Liver (tissue), 9 donors: ENCODE measurements around the gene FYB2. TPM values are rescaled to one million over a fixed set of nuclear protein-coding genes. Genes with fewer than 3 reads are reported as not detected.

Experiments used
- DNase-seq: peaks from one replicate; pipeline ENCODE4 v3.0.0-alpha.2; 2017; ENCODE audit warnings: low spot score
- H3K27ac ChIP-seq, 2 donors: one replicate each; pipeline ENCODE4 v1.7.0; 2013; ENCODE audit warnings: inconsistent platforms in 2 of 2, low read length in 2 of 2, control low read depth in 1 of 2, low read depth in 1 of 2, mild to moderate bottlenecking in 1 of 2
- H3K27me3 ChIP-seq, 4 donors: one replicate each; pipeline versions ENCODE4 v1.6.1 to v1.7.0; 2013; ENCODE audit warnings: low read length in 3 of 4, inconsistent platforms in 1 of 4, mild to moderate bottlenecking in 1 of 4, moderate library complexity in 1 of 4; ENCODE audit not compliant: control insufficient read depth in 4 of 4, insufficient read depth in 4 of 4
- H3K36me3 ChIP-seq, 4 donors: one replicate each; pipeline versions ENCODE4 v1.6.1 to v1.7.0; 2013; ENCODE audit warnings: low read length in 3 of 4, mild to moderate bottlenecking in 3 of 4, low read depth in 1 of 4, moderate library complexity in 1 of 4; ENCODE audit not compliant: control insufficient read depth in 4 of 4, insufficient read depth in 3 of 4
- H3K4me1 ChIP-seq, 4 donors: one replicate each; pipeline versions ENCODE4 v1.6.1 to v1.7.0; 2013; ENCODE audit warnings: low read length in 3 of 4, mild to moderate bottlenecking in 3 of 4, moderate library complexity in 1 of 4; ENCODE audit not compliant: control insufficient read depth in 4 of 4, insufficient read depth in 4 of 4
- H3K4me3 ChIP-seq, 3 donors: one replicate each; pipeline versions ENCODE4 v1.6.1 to v1.7.0; 2013; ENCODE audit warnings: low read length in 3 of 3, control low read depth in 1 of 3, low read depth in 1 of 3, mild to moderate bottlenecking in 1 of 3
- H3K9ac ChIP-seq, 2 donors: one replicate each; pipeline ENCODE4 v1.7.0; 2013; ENCODE audit warnings: low read length in 2 of 2, mild to moderate bottlenecking in 2 of 2, moderate library complexity in 2 of 2, control low read depth in 1 of 2, low read depth in 1 of 2
- H3K9me3 ChIP-seq, 4 donors: one replicate each; pipeline versions ENCODE4 v1.6.1 to v1.7.0; 2013; ENCODE audit warnings: low read length in 3 of 4; ENCODE audit not compliant: control insufficient read depth in 4 of 4
- ATF3 ChIP-seq: IDR thresholded peaks from 2 replicates; pipeline ENCODE4 v1.6.1; 2016; ENCODE audit warnings: antibody characterized with exemption
- CTCF ChIP-seq: fragments of 150-350 bp; IDR thresholded peaks from 2 replicates; pipeline ENCODE4 v1.5.1; 2017; ENCODE audit warnings: improper control_type of control experiment, low read depth, low read length; ENCODE audit not compliant: missing input control
- EGR1 ChIP-seq, 2 donors: IDR thresholded peaks; 2 replicates each; pipeline ENCODE4 v1.6.1; 2016 to 2018; ENCODE audit warnings: antibody characterized with exemption in 2 of 2, low read depth in 2 of 2
- FOXA1 ChIP-seq: IDR thresholded peaks from 2 replicates; pipeline ENCODE4 v1.6.1; 2016; ENCODE audit warnings: antibody characterized with exemption
- FOXA2 ChIP-seq: IDR thresholded peaks from 2 replicates; pipeline ENCODE4 v1.6.1; 2016; ENCODE audit warnings: antibody characterized with exemption
- GABPA ChIP-seq, 2 donors: IDR thresholded peaks in 1 of 2; conservative IDR thresholded peaks in 1 of 2; 2 replicates each; pipeline ENCODE4 v1.6.1; 2016; ENCODE audit warnings: antibody characterized with exemption in 2 of 2, mild to moderate bottlenecking in 1 of 2, moderate library complexity in 1 of 2
- HNF4A ChIP-seq, 2 donors: conservative IDR thresholded peaks; 2 replicates each; pipeline ENCODE4 v1.6.1; 2016; ENCODE audit warnings: antibody characterized with exemption in 2 of 2, mild to moderate bottlenecking in 2 of 2
- HNF4G ChIP-seq: IDR thresholded peaks from 2 replicates; pipeline ENCODE4 v1.6.1; 2016; ENCODE audit warnings: antibody characterized with exemption
- JUND ChIP-seq, 2 donors: IDR thresholded peaks; 2 replicates each; pipeline ENCODE4 v1.6.1; 2016; ENCODE audit warnings: antibody characterized with exemption in 2 of 2
- MAX ChIP-seq: IDR thresholded peaks from 2 replicates; pipeline ENCODE4 v1.6.1; 2016; ENCODE audit warnings: antibody characterized with exemption
- NR2F2 ChIP-seq: IDR thresholded peaks from 2 replicates; pipeline ENCODE4 v1.6.1; 2016; ENCODE audit warnings: antibody characterized with exemption
- RAD21 ChIP-seq, 2 donors: IDR thresholded peaks; 2 replicates each; pipeline ENCODE4 v1.6.1; 2016; ENCODE audit warnings: antibody characterized with exemption in 2 of 2, mild to moderate bottlenecking in 2 of 2
- REST ChIP-seq: IDR thresholded peaks from 2 replicates; pipeline ENCODE4 v1.6.1; 2016; ENCODE audit warnings: antibody characterized with exemption, mild to moderate bottlenecking
- RXRA ChIP-seq, 2 donors: IDR thresholded peaks; 2 replicates each; pipeline ENCODE4 v1.6.1; 2017 to 2018; ENCODE audit warnings: antibody characterized with exemption in 2 of 2, mild to moderate bottlenecking in 1 of 2
- SP1 ChIP-seq: IDR thresholded peaks from 2 replicates; pipeline ENCODE4 v1.6.1; 2018; ENCODE audit warnings: antibody characterized with exemption, mild to moderate bottlenecking
- TAF1 ChIP-seq: conservative IDR thresholded peaks from 2 replicates; pipeline ENCODE4 v1.6.1; 2016; ENCODE audit warnings: antibody characterized with exemption, mild to moderate bottlenecking
- YY1 ChIP-seq: IDR thresholded peaks from 2 replicates; pipeline ENCODE4 v1.6.1; 2016; ENCODE audit warnings: antibody characterized with exemption, mild to moderate bottlenecking
- ZBTB33 ChIP-seq: IDR thresholded peaks from 2 replicates; pipeline ENCODE4 v1.6.1; 2016; ENCODE audit warnings: antibody characterized with exemption
- WGBS: extraction: QIAGEN DNeasy Blood & Tissue Kit; methylation state at CpG from one replicate; pipeline ENCODE4 v1.1.7; 2013; 5-methylcytosine and 5-hydroxymethylcytosine counted together
- polyA plus RNA-seq, 2 donors: library from polyadenylated mRNA; stranded (reverse) in 1 of 2; unstranded in 1 of 2; fragments of 200-250 nt in 1 of 2; fragments of >200 nt in 1 of 2; fragmentation: Nextera tagmentation in 1 of 2; extraction: Ambion mirVana in 1 of 2; gene quantifications; one replicate each; pipeline versions ENCODE4 v1.2.1 to v1.2.3, GENCODE V29; 2013 to 2015
- total RNA-seq, 2 donors: library from RNA; depleted of rRNA; stranded (reverse); fragments of >200 nt; gene quantifications; one replicate each; pipeline ENCODE4 v1.2.3, GENCODE V29; 2014
- donor health status: healthy.
- donor health status: healthy.
- donor health status: healthy.
- donor health status: healthy.
- donor health status: healthy.

The FYB2 gene
- total and polyA plus RNA-seq, 4 donors, result 3.3 to 31.3 (median 16.2) TPM

- WGBS, result 73% methylated on average over 3 of the region's 3 CpGs
- H3K36me3 ChIP-seq, result peaks cover 0 to 2% (median 0%) of the 10 kb centered on the region in 4 donors
- TF ChIP-seq RXRA (IDR thresholded peaks at IDR 0.05) (no peak), JUND (IDR thresholded peaks at IDR 0.05) (no peak), YY1 (no peak), SP1 (no peak), ATF3 (no peak), GABPA (IDR thresholded peaks at IDR 0.05 in 1 of 2, conservative IDR thresholded peaks at IDR 0.05 in 1 of 2) (no peak), FOXA2 (no peak), RAD21 (IDR thresholded peaks at IDR 0.05) (no peak), HNF4A (conservative IDR thresholded peaks at IDR 0.05) (no peak), FOXA1 (no peak), NR2F2 (no peak), HNF4G (no peak), CTCF (no peak), REST (no peak), TAF1 (no peak), EGR1 (IDR thresholded peaks at IDR 0.05; ENCODE audit: low read depth in 2 of 2) (no peak), MAX (no peak), ZBTB33 (no peak)
- H3K9me3 ChIP-seq, result no peaks in the 10 kb centered on the region
- no peak overlapping the region for H3K27ac ChIP-seq
- no peaks in the 10 kb centered on the region for H3K27me3 ChIP-seq
- no peak overlapping the region for H3K9ac ChIP-seq
- H3K4me1 ChIP-seq, result peaks cover 0 to 17% (median 16%) of the 10 kb centered on the region in 4 donors
- H3K4me3 ChIP-seq, result no peak overlapping the region
- DNase-seq, result no peak
These were observed 12.4 kb downstream of the FYB2 start for GRCh38 chr1:56806804-56807203.
